Smooth muscle cell (in vitro differentiated cells): Measurements from ENCODE around the gene MTREX. TPM values are rescaled to one million over a fixed set of nuclear protein-coding genes. Genes with fewer than 3 reads are reported as not detected.

Source experiments
- DNase-seq: peaks from one replicate; lab custom pipeline; 2025; ENCODE audit not compliant: unreplicated experiment; lab: John Stamatoyannopoulos, UW
- H2AFZ ChIP-seq: fragments of 200-600 bp; sonication (generic); 2 replicates; pipeline ENCODE4 v1.6.0; 2016; ENCODE audit warnings: antibody characterized with exemption, low read depth, mild to moderate bottlenecking
- H3F3A ChIP-seq: fragments of 200-600 bp; sonication (generic); 2 replicates; pipeline ENCODE4 v1.6.0; 2017; ENCODE audit warnings: antibody characterized with exemption, low read depth
- H3K27ac ChIP-seq: fragments of 200-600 bp; sonication (generic); 2 replicates; pipeline ENCODE4 v1.5.1; 2016; ENCODE audit warnings: low read depth, mild to moderate bottlenecking
- H3K27me3 ChIP-seq: fragments of 200-600 bp; sonication (generic); 2 replicates; pipeline ENCODE4 v1.6.1; 2016; ENCODE audit warnings: low read depth, mild to moderate bottlenecking
- H3K36me3 ChIP-seq: fragments of 200-600 bp; sonication (generic); 2 replicates; pipeline ENCODE4 v1.5.1; 2016; ENCODE audit warnings: low read depth
- H3K4me1 ChIP-seq: fragments of 200-600 bp; sonication (generic); 2 replicates; pipeline ENCODE4 v1.5.1; 2016; ENCODE audit warnings: low read depth
- H3K4me2 ChIP-seq: fragments of 200-600 bp; sonication (generic); 2 replicates; pipeline ENCODE4 v1.6.0; 2016; ENCODE audit warnings: mild to moderate bottlenecking
- H3K4me3 ChIP-seq: fragments of 200-600 bp; sonication (generic); 2 replicates; pipeline ENCODE4 v1.5.1; 2016; ENCODE audit warnings: mild to moderate bottlenecking
- H3K79me2 ChIP-seq: fragments of 200-600 bp; sonication (generic); 2 replicates; pipeline ENCODE4 v1.6.0; 2016; ENCODE audit warnings: low read depth, mild to moderate bottlenecking
- H3K9ac ChIP-seq: fragments of 200-600 bp; sonication (generic); 2 replicates; pipeline ENCODE4 v1.6.0; 2016; ENCODE audit warnings: low read depth
- H3K9me3 ChIP-seq: fragments of 200-600 bp; sonication (generic); replicated peaks from 2 replicates; pipeline ENCODE4 v1.5.1; 2016; ENCODE audit warnings: low read depth
- H4K20me1 ChIP-seq: fragments of 200-600 bp; sonication (generic); 2 replicates; pipeline ENCODE4 v1.6.0; 2016; ENCODE audit warnings: low read depth
- CTCF ChIP-seq: fragments of 200-600 bp; sonication (generic); IDR thresholded peaks from 2 replicates; pipeline ENCODE4 v1.5.1; 2017; ENCODE audit warnings: borderline replicate concordance, mild to moderate bottlenecking, antibody characterized with exemption; ENCODE audit not compliant: insufficient read depth, poor library complexity, severe bottlenecking
- WGBS: methylation state at CpG from one replicate; pipeline ENCODE4 v1.1.7; 2016; ENCODE audit warnings: low lambda C conversion rate; 5-methylcytosine and 5-hydroxymethylcytosine counted together
- polyA plus RNA-seq: library from polyadenylated mRNA; unstranded; fragments of >200 nt; fragmentation: Nextera tagmentation; extraction: Ambion mirVana; gene quantifications from 2 replicates; pipeline ENCODE4 v1.2.1, GENCODE V29; 2016
- total RNA-seq: library from RNA; depleted of rRNA; stranded (reverse); fragments of >200 nt; gene quantifications from 2 replicates; pipeline ENCODE4 v1.2.3, GENCODE V29; 2014

MTREX gene
- total and polyA plus RNA-seq, 2 experiments from 2014 or later = 20.7 to 93.9 TPM

- H4K20me1 ChIP-seq = peaks cover 28% of the 10 kb centered on the region
- no peak for TF ChIP-seq CTCF
Measured at GRCh38 chr5:55333811-55334210, 26.0 kb downstream of the MTREX start.

GRCh38 chr5:55338092-55338613 lies 30.4 kb downstream of the MTREX start:
- H3K79me2 ChIP-seq = peaks cover 46% of the 10 kb centered on the region
- no peaks in the 10 kb centered on the region for H3K9me3 ChIP-seq
- H2AFZ ChIP-seq = no peak overlapping the region
- H3K27me3 ChIP-seq = no peaks in the 10 kb centered on the region
- H3K36me3 ChIP-seq = peaks cover 24% of the 10 kb centered on the region
- no peak for TF ChIP-seq CTCF
- H3K4me1 ChIP-seq = no peaks in the 10 kb centered on the region
- peaks cover 5% of the 10 kb centered on the region for H3F3A ChIP-seq
- H4K20me1 ChIP-seq = peaks cover 12% of the 10 kb centered on the region
- H3K4me3 ChIP-seq = no peak overlapping the region
- H3K27ac ChIP-seq = no peak overlapping the region
- DNase-seq = no peak
- no peak overlapping the region for H3K9ac ChIP-seq
- WGBS = 91% methylated on average over 2 of the region's 2 CpGs
- no peak overlapping the region for H3K4me2 ChIP-seq

More at GRCh38 chr5:55333811-55334210, 26.0 kb downstream of the MTREX start:
- Histone ChIP-seq H3K27ac (no peak overlapping the region), H3K79me2 (peaks cover 53% of the 10 kb centered on the region), H3K4me1 (no peaks in the 10 kb centered on the region), H3F3A (peaks cover 5% of the 10 kb centered on the region), H3K27me3 (no peaks in the 10 kb centered on the region), H3K9me3 (no peaks in the 10 kb centered on the region), H3K36me3 (peaks cover 15% of the 10 kb centered on the region), H3K4me3 (no peak overlapping the region), H3K4me2 (no peak overlapping the region), H3K9ac (no peak overlapping the region), H2AFZ (no peak overlapping the region)
- DNase-seq = no peak
- WGBS = 100% methylated on average over 2 of the region's 2 CpGs

- peaks cover 3% of the 10 kb centered on the region for H3F3A ChIP-seq
- H3K27ac ChIP-seq = no peak overlapping the region
- TF ChIP-seq CTCF = no peak
- peaks cover 10% of the 10 kb centered on the region for H4K20me1 ChIP-seq
- H3K4me2 ChIP-seq = no peak overlapping the region
- no peaks in the 10 kb centered on the region for H3K9me3 ChIP-seq
- no peak overlapping the region for H3K4me3 ChIP-seq
- peaks cover 39% of the 10 kb centered on the region for H3K79me2 ChIP-seq
- H3K36me3 ChIP-seq = peaks cover 17% of the 10 kb centered on the region
- H3K9ac ChIP-seq = no peak overlapping the region
- H3K27me3 ChIP-seq = no peaks in the 10 kb centered on the region
- WGBS = 94% methylated on average over 5 of the region's 5 CpGs
- H2AFZ ChIP-seq = no peak overlapping the region
- no peak for DNase-seq
- no peaks in the 10 kb centered on the region for H3K4me1 ChIP-seq
Measured at GRCh38 chr5:55338810-55339243, 31.0 kb downstream of the MTREX start.

GRCh38 chr5:55343107-55343506 lies 35.3 kb downstream of the MTREX start:
- H3K79me2 ChIP-seq = peaks cover 6% of the 10 kb centered on the region
- no peaks in the 10 kb centered on the region for H3K27me3 ChIP-seq
- H3K4me2 ChIP-seq = no peak overlapping the region
- WGBS = 97% methylated on average over 4 of the region's 4 CpGs
- H3K36me3 ChIP-seq = peaks cover 30% of the 10 kb centered on the region
- H3K9me3 ChIP-seq = no peaks in the 10 kb centered on the region
- DNase-seq = no peak
- H3K27ac ChIP-seq = no peak overlapping the region
- no peaks in the 10 kb centered on the region for H4K20me1 ChIP-seq
- H3F3A ChIP-seq = no peaks in the 10 kb centered on the region
- TF ChIP-seq CTCF = no peak
- no peak overlapping the region for H2AFZ ChIP-seq
- no peak overlapping the region for H3K4me3 ChIP-seq
- no peak overlapping the region for H3K9ac ChIP-seq
- H3K4me1 ChIP-seq = no peaks in the 10 kb centered on the region
